WTC11 (cell line): ENCODE data around the gene LHFPL6. TPM values are rescaled to one million over a fixed set of nuclear protein-coding genes. Genes with fewer than 3 reads are reported as not detected.

ENCODE experiments used
- ATAC-seq: fragments of 200-7000 bp; cut with Tn5 transposase; 2 replicates; pipeline ENCODE4 v1.10.0; 2021; ENCODE audit warnings: mild to moderate bottlenecking, moderate library complexity
- CTCF ChIA-PET: fragments of 300-600 bp; sonication (Branson Sonifier 250); formaldehyde crosslinking; loops from one replicate; lab custom pipeline; 2021; ENCODE audit warnings: antibody characterized with exemption; lab: Charles Lee
- POLR2A ChIA-PET: fragments of 350-600 bp; sonication (Branson Sonifier 250); formaldehyde crosslinking; loops from one replicate; lab custom pipeline; 2021; ENCODE audit warnings: antibody characterized with exemption; lab: Charles Lee
- DNase-seq: peaks from one replicate; pipeline ENCODE4 v3.0.0; 2021; ENCODE audit warnings: low spot score
- H3K27ac Mint-ChIP-seq: 2 replicates; pipeline ENCODE4 v1.8.0; 2021; ENCODE audit warnings: mixed read lengths
- H3K27me3 Mint-ChIP-seq: 2 replicates; pipeline ENCODE4 v1.8.0; 2021; ENCODE audit warnings: low read depth, mild to moderate bottlenecking, moderate library complexity, mixed read lengths
- H3K36me3 Mint-ChIP-seq: 2 replicates; pipeline ENCODE4 v1.8.0; 2021; ENCODE audit warnings: mixed read lengths
- H3K4me1 Mint-ChIP-seq: 2 replicates; pipeline ENCODE4 v1.8.0; 2022; ENCODE audit warnings: mixed read lengths
- H3K4me3 Mint-ChIP-seq: 2 replicates; pipeline ENCODE4 v1.8.0; 2021; ENCODE audit warnings: mild to moderate bottlenecking, moderate library complexity, mixed read lengths
- H3K9me3 Mint-ChIP-seq: 2 replicates; pipeline ENCODE4 v1.8.0; 2021; ENCODE audit warnings: mixed read lengths
- ESRRA ChIP-seq: sonication (generic); formaldehyde crosslinking; IDR thresholded peaks from 2 replicates; pipeline ENCODE4 v1.8.1; 2022; ENCODE audit warnings: mild to moderate bottlenecking, missing genetic modification reagents, borderline replicate concordance
- JAZF1 ChIP-seq: fragments of 250-450 bp; sonication (Bioruptor Pico); IDR thresholded peaks from 2 replicates; pipeline ENCODE4 v1.9.0; 2021; ENCODE audit warnings: moderate library complexity, mild to moderate bottlenecking, inconsistent platforms
- JUN ChIP-seq: sonication (generic); formaldehyde crosslinking; IDR thresholded peaks from 2 replicates; pipeline ENCODE4 v1.8.0; 2023; ENCODE audit warnings: mild to moderate bottlenecking, missing genetic modification reagents
- NFE2L1 ChIP-seq: sonication (generic); formaldehyde crosslinking; IDR thresholded peaks from 2 replicates; pipeline ENCODE4 v1.8.1; 2023; ENCODE audit warnings: missing genetic modification reagents
- NFYB ChIP-seq: sonication (generic); formaldehyde crosslinking; conservative IDR thresholded peaks from 2 replicates; pipeline ENCODE4 v1.8.0; 2022; ENCODE audit warnings: low read depth, missing genetic modification reagents
- NR1H2 ChIP-seq: sonication (generic); formaldehyde crosslinking; IDR thresholded peaks from 2 replicates; pipeline ENCODE4 v1.9.0; 2021; ENCODE audit warnings: mild to moderate bottlenecking, moderate library complexity, missing genetic modification reagents
- TEAD4 ChIP-seq: sonication (generic); formaldehyde crosslinking; IDR thresholded peaks from 2 replicates; pipeline ENCODE4 v1.8.0; 2022; ENCODE audit warnings: mild to moderate bottlenecking, missing genetic modification reagents
- ZNF121 ChIP-seq: sonication (generic); formaldehyde crosslinking; IDR thresholded peaks from 2 replicates; pipeline ENCODE4 v1.8.0; 2023; ENCODE audit warnings: missing genetic modification reagents
- ZNF317 ChIP-seq: sonication (generic); formaldehyde crosslinking; IDR thresholded peaks from 2 replicates; pipeline ENCODE4 v1.8.1; 2023; ENCODE audit warnings: low read depth, mild to moderate bottlenecking, moderate library complexity, missing genetic modification reagents, borderline replicate concordance
- ZNF416 ChIP-seq: fragments of 250-450 bp; sonication (Bioruptor Pico); IDR thresholded peaks from 2 replicates; pipeline ENCODE4 v1.9.0; 2021; ENCODE audit warnings: mild to moderate bottlenecking, inconsistent platforms
- ZNF423 ChIP-seq: fragments of 250-450 bp; sonication (Bioruptor Pico); IDR thresholded peaks from 2 replicates; pipeline ENCODE4 v2.1.2; 2022; ENCODE audit warnings: mild to moderate bottlenecking, moderate library complexity
- ZNF671 ChIP-seq: fragments of 250-450 bp; sonication (Bioruptor Pico); IDR thresholded peaks from 2 replicates; pipeline ENCODE4 v1.8.0; 2021; ENCODE audit warnings: mild to moderate bottlenecking
- total RNA-seq: library from RNA; stranded (reverse); gene quantifications from 3 replicates; pipeline ENCODE4 v1.2.3, GENCODE V29; 2021
- TF ChIP-seq, protein P1 (sequence below): sonication (generic); formaldehyde crosslinking; IDR thresholded peaks from 2 replicates; pipeline ENCODE4 v1.8.1; 2023; ENCODE audit warnings: mild to moderate bottlenecking, missing genetic modification reagents
- TF ChIP-seq, protein P2 (sequence below): sonication (generic); formaldehyde crosslinking; IDR thresholded peaks from 2 replicates; pipeline ENCODE4 v1.8.1; 2023; ENCODE audit warnings: mild to moderate bottlenecking, moderate library complexity, missing genetic modification reagents
- TF ChIP-seq, protein P3 (sequence below): fragments of 250-450 bp; sonication (Bioruptor Pico); IDR thresholded peaks from 2 replicates; pipeline ENCODE4 v2.1.2; 2022; ENCODE audit warnings: mild to moderate bottlenecking, moderate library complexity
- TF ChIP-seq, protein P4 (sequence below): sonication (generic); formaldehyde crosslinking; IDR thresholded peaks from 2 replicates; pipeline ENCODE4 v1.8.0; 2022; ENCODE audit warnings: missing genetic modification reagents
- TF ChIP-seq, protein P5 (sequence below): sonication (generic); formaldehyde crosslinking; IDR thresholded peaks from 2 replicates; pipeline ENCODE4 v1.8.1; 2023; ENCODE audit warnings: mild to moderate bottlenecking, missing genetic modification reagents, moderate library complexity
- TF ChIP-seq, protein P6 (sequence below): sonication (generic); formaldehyde crosslinking; IDR thresholded peaks from 2 replicates; pipeline ENCODE4 v1.8.1; 2023; ENCODE audit warnings: mild to moderate bottlenecking, missing genetic modification reagents, moderate library complexity
- TF ChIP-seq, protein P7 (sequence below): sonication (generic); formaldehyde crosslinking; IDR thresholded peaks from 2 replicates; pipeline ENCODE4 v1.8.1; 2022; ENCODE audit warnings: low read depth, missing genetic modification reagents, borderline replicate concordance
- TF ChIP-seq, protein P8 (sequence below): sonication (generic); formaldehyde crosslinking; IDR thresholded peaks from 2 replicates; pipeline ENCODE4 v1.8.0; 2023; ENCODE audit warnings: mild to moderate bottlenecking, missing genetic modification reagents

LHFPL6 gene
- total RNA-seq, 1 experiment from 2014 or later = 4.5 TPM

DNA sequence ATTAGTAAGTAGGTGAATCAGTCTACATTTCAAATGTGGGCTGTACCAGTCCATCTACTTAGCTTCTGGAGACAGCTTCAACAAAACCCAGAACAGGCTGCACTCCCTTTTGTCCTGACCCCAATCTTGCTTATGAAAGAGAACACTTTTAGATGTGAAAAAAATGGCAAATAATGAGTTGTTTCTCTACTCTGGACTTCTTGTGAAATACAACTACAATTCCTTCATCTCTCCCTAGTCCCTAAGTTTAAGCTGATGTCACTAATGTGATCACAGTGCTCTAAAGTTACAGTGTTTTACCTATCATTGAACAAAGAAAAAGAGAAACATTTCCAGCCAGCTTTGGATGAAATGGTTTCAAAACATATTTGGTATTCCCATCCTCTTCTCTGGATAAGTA, 183.9 kb downstream of the LHFPL6 start:
- peaks cover 9% of the 10 kb centered on the region for H3K27me3 Mint-ChIP-seq
- no peaks in the 10 kb centered on the region for H3K36me3 Mint-ChIP-seq
- H3K4me1 Mint-ChIP-seq = peaks cover 71% of the 10 kb centered on the region
- H3K9me3 Mint-ChIP-seq = no peaks in the 10 kb centered on the region
- ATAC-seq (no peak), DNase-seq (no peak)
- no peak overlapping the region for H3K27ac Mint-ChIP-seq
- CTCF ChIA-PET = interaction anchor here (1.2 to 4.7 kb wide), 9 partner anchors 9 to 197 kb away, joined by 3 to 48 read pairs (median 8); partner anchors contain the start of gene LHFPL6
- POLR2A ChIA-PET = no interaction called here
- TF ChIP-seq, protein P1, sequence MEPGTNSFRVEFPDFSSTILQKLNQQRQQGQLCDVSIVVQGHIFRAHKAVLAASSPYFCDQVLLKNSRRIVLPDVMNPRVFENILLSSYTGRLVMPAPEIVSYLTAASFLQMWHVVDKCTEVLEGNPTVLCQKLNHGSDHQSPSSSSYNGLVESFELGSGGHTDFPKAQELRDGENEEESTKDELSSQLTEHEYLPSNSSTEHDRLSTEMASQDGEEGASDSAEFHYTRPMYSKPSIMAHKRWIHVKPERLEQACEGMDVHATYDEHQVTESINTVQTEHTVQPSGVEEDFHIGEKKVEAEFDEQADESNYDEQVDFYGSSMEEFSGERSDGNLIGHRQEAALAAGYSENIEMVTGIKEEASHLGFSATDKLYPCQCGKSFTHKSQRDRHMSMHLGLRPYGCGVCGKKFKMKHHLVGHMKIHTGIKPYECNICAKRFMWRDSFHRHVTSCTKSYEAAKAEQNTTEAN (CRISPR knock-in tag) = no peak
- TF ChIP-seq ZNF423 (CRISPR knock-in tag) (no peak), ESRRA (no peak), JAZF1 (CRISPR knock-in tag) (no peak), ZNF671 (CRISPR knock-in tag) (no peak), JUN (CRISPR knock-in tag) (no peak), ZNF121 (no peak), ZNF317 (CRISPR knock-in tag) (no peak), ZNF416 (CRISPR knock-in tag) (no peak), NFE2L1 (CRISPR knock-in tag) (no peak), NFYB (CRISPR knock-in tag) (no peak)
- TF ChIP-seq, protein P2, sequence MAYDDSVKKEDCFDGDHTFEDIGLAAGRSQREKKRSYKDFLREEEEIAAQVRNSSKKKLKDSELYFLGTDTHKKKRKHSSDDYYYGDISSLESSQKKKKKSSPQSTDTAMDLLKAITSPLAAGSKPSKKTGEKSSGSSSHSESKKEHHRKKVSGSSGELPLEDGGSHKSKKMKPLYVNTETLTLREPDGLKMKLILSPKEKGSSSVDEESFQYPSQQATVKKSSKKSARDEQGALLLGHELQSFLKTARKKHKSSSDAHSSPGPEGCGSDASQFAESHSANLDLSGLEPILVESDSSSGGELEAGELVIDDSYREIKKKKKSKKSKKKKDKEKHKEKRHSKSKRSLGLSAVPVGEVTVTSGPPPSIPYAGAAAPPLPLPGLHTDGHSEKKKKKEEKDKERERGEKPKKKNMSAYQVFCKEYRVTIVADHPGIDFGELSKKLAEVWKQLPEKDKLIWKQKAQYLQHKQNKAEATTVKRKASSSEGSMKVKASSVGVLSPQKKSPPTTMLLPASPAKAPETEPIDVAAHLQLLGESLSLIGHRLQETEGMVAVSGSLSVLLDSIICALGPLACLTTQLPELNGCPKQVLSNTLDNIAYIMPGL (CRISPR knock-in tag) = no peak
- TF ChIP-seq, protein P3, sequence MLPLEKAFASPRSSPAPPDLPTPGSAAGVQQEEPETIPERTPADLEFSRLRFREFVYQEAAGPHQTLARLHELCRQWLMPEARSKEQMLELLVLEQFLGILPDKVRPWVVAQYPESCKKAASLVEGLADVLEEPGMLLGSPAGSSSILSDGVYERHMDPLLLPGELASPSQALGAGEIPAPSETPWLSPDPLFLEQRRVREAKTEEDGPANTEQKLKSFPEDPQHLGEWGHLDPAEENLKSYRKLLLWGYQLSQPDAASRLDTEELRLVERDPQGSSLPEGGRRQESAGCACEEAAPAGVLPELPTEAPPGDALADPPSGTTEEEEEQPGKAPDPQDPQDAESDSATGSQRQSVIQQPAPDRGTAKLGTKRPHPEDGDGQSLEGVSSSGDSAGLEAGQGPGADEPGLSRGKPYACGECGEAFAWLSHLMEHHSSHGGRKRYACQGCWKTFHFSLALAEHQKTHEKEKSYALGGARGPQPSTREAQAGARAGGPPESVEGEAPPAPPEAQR = no peak
- TF ChIP-seq, protein P4, sequence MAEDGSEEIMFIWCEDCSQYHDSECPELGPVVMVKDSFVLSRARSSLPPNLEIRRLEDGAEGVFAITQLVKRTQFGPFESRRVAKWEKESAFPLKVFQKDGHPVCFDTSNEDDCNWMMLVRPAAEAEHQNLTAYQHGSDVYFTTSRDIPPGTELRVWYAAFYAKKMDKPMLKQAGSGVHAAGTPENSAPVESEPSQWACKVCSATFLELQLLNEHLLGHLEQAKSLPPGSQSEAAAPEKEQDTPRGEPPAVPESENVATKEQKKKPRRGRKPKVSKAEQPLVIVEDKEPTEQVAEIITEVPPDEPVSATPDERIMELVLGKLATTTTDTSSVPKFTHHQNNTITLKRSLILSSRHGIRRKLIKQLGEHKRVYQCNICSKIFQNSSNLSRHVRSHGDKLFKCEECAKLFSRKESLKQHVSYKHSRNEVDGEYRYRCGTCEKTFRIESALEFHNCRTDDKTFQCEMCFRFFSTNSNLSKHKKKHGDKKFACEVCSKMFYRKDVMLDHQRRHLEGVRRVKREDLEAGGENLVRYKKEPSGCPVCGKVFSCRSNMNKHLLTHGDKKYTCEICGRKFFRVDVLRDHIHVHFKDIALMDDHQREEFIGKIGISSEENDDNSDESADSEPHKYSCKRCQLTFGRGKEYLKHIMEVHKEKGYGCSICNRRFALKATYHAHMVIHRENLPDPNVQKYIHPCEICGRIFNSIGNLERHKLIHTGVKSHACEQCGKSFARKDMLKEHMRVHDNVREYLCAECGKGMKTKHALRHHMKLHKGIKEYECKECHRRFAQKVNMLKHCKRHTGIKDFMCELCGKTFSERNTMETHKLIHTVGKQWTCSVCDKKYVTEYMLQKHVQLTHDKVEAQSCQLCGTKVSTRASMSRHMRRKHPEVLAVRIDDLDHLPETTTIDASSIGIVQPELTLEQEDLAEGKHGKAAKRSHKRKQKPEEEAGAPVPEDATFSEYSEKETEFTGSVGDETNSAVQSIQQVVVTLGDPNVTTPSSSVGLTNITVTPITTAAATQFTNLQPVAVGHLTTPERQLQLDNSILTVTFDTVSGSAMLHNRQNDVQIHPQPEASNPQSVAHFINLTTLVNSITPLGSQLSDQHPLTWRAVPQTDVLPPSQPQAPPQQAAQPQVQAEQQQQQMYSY (CRISPR knock-in tag) = no peak
- TF ChIP-seq, protein P5, sequence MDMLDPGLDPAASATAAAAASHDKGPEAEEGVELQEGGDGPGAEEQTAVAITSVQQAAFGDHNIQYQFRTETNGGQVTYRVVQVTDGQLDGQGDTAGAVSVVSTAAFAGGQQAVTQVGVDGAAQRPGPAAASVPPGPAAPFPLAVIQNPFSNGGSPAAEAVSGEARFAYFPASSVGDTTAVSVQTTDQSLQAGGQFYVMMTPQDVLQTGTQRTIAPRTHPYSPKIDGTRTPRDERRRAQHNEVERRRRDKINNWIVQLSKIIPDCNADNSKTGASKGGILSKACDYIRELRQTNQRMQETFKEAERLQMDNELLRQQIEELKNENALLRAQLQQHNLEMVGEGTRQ (CRISPR knock-in tag) = no peak
- TF ChIP-seq, protein P6, sequence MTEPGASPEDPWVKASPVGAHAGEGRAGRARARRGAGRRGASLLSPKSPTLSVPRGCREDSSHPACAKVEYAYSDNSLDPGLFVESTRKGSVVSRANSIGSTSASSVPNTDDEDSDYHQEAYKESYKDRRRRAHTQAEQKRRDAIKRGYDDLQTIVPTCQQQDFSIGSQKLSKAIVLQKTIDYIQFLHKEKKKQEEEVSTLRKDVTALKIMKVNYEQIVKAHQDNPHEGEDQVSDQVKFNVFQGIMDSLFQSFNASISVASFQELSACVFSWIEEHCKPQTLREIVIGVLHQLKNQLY (CRISPR knock-in tag) = no peak
- H3K4me3 Mint-ChIP-seq = no peak overlapping the region

DNA sequence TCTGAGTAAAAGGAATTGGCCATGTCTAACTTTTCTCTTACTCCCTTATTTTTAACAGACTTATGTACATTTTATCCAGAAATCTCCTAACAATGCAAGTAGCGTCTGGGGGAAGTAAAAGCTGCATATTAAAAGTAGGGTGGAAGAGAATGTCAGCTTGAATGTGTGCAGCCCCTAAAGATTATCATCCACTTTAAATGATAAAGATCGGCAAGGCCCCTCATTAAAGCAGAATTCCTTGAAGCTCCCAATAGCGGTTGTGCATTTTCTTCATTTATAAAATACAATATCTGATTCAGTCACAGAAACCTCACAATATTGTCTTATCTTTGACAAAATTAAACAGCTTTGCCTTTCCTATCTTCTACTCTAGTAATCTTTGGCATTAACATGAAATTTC, 184.6 kb downstream of the LHFPL6 start:
- CTCF ChIA-PET = interaction anchor here (1.2 to 4.7 kb wide), 12 partner anchors 8 to 198 kb away, joined by 3 to 48 read pairs (median 6); partner anchors contain the start of gene LHFPL6
- H3K4me1 Mint-ChIP-seq = peaks cover 67% of the 10 kb centered on the region
- TF ChIP-seq, protein P7, sequence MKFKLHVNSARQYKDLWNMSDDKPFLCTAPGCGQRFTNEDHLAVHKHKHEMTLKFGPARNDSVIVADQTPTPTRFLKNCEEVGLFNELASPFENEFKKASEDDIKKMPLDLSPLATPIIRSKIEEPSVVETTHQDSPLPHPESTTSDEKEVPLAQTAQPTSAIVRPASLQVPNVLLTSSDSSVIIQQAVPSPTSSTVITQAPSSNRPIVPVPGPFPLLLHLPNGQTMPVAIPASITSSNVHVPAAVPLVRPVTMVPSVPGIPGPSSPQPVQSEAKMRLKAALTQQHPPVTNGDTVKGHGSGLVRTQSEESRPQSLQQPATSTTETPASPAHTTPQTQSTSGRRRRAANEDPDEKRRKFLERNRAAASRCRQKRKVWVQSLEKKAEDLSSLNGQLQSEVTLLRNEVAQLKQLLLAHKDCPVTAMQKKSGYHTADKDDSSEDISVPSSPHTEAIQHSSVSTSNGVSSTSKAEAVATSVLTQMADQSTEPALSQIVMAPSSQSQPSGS (CRISPR knock-in tag) = no peak
- TF ChIP-seq, protein P2 (CRISPR knock-in tag) = no peak
- TF ChIP-seq TEAD4 (no peak), NR1H2 (CRISPR knock-in tag) (no peak)
- TF ChIP-seq, protein P8, sequence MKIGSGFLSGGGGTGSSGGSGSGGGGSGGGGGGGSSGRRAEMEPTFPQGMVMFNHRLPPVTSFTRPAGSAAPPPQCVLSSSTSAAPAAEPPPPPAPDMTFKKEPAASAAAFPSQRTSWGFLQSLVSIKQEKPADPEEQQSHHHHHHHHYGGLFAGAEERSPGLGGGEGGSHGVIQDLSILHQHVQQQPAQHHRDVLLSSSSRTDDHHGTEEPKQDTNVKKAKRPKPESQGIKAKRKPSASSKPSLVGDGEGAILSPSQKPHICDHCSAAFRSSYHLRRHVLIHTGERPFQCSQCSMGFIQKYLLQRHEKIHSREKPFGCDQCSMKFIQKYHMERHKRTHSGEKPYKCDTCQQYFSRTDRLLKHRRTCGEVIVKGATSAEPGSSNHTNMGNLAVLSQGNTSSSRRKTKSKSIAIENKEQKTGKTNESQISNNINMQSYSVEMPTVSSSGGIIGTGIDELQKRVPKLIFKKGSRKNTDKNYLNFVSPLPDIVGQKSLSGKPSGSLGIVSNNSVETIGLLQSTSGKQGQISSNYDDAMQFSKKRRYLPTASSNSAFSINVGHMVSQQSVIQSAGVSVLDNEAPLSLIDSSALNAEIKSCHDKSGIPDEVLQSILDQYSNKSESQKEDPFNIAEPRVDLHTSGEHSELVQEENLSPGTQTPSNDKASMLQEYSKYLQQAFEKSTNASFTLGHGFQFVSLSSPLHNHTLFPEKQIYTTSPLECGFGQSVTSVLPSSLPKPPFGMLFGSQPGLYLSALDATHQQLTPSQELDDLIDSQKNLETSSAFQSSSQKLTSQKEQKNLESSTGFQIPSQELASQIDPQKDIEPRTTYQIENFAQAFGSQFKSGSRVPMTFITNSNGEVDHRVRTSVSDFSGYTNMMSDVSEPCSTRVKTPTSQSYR (CRISPR knock-in tag) = no peak

More for the DNA sequence above, 184.6 kb downstream of the LHFPL6 start:
- no peak for ATAC-seq
- H3K27me3 Mint-ChIP-seq = peaks cover 9% of the 10 kb centered on the region
- H3K4me3 Mint-ChIP-seq = no peak overlapping the region
- H3K36me3 Mint-ChIP-seq = no peaks in the 10 kb centered on the region
- no peaks in the 10 kb centered on the region for H3K9me3 Mint-ChIP-seq
- POLR2A ChIA-PET = no interaction called here
- no peak for DNase-seq
- no peak overlapping the region for H3K27ac Mint-ChIP-seq
